Activated T-cell treated with anti-CD3 and anti-CD28 coated beads, Interleukin-2, amount 50 U/mL, for 1 hour (primary cell): Measurements from ENCODE around the gene MECR.

Experiments
- DNase-seq: peaks from one replicate; pipeline ENCODE4 v3.0.0-alpha.2; 2020

The MECR gene, protein sequence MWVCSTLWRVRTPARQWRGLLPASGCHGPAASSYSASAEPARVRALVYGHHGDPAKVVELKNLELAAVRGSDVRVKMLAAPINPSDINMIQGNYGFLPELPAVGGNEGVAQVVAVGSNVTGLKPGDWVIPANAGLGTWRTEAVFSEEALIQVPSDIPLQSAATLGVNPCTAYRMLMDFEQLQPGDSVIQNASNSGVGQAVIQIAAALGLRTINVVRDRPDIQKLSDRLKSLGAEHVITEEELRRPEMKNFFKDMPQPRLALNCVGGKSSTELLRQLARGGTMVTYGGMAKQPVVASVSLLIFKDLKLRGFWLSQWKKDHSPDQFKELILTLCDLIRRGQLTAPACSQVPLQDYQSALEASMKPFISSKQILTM

GRCh38 chr1:29230553-29231378 is at the start of gene MECR:
Gene MECR, minus strand, starts transcription at chr1:29230934. Its CDS starts 28 bp downstream, at chr1:29230906.
- DNase-seq: peak; percentile 97

GRCh38 chr1:29279951-29280391 is 49.2 kb upstream of the MECR start:
- no peak for DNase-seq

DNA sequence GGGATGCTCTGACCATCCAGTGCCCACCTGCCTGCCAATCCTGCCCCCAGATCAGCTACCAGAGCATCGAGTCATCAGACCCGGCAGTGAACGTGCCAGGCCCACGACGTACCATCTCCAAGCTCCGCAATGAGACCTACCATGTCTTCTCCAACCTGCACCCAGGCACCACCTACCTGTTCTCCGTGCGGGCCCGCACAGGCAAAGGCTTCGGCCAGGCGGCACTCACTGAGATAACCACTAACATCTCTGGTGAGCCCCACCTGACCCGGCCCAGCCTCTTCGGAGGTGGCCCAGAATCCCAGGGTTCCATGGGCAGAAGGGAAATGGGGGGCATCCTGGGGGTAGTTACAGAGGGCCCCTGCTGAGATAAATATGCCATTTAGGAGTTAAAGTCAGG is 48.7 kb upstream of the MECR start:
- no peak for DNase-seq

DNA sequence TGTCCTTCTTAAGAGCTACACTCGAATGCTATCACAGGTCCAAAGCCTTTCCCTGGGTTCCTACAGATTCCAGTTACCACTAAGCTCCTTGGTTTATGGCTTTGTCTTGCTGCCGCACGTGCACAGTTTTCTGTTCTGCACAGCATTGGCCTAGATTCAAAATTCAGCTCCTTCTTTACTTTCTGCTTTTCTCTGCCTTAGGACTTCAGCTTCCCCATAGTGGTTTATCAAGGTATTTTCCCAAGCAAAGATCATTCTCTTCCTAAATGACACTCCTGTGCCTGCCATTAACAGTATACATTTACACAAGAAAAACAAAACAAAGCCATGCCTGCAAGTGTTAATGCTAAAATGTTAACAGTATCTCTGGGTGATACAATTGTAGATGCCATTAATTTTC is 47.4 kb upstream of the MECR start:
- DNase-seq: no peak

GRCh38 chr1:29275435-29275834 is 44.7 kb upstream of the MECR start:
- DNase-seq: no peak

GRCh38 chr1:29272147-29272907 is 41.6 kb upstream of the MECR start:
- no peak for DNase-seq

GRCh38 chr1:29271724-29272123 is 41.0 kb upstream of the MECR start:
- no peak for DNase-seq

DNA sequence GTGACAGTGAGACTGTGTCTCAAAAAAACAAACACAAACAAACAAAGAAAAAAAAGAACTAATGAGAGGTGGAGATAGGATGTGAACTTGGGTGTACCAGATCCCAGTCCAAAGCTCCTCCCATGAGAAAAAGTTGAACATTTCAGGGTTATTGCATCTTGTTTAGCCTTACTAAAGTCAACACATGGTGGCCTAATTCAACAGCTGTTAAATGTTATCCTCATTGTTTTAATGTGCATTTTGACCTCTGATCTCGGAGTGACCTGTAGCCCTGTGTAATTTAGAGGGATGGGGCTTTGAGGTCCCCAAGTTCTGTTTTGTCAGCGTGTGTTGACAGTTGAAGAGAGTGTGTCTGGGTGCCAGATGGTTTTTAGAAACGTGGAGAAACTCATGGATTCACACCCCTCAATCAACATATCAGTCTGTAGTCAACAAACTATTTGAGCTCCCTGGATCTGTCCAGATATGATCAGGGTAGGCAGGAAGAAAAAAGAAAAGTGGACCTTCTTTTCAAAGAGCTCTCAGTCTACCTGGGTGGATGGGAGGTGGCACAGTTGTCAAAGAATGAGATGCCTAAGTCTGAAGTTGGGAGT is 40.3 kb upstream of the MECR start:
- DNase-seq: no peak

GRCh38 chr1:29269382-29269781 is 38.6 kb upstream of the MECR start:
- DNase-seq: no peak

DNA sequence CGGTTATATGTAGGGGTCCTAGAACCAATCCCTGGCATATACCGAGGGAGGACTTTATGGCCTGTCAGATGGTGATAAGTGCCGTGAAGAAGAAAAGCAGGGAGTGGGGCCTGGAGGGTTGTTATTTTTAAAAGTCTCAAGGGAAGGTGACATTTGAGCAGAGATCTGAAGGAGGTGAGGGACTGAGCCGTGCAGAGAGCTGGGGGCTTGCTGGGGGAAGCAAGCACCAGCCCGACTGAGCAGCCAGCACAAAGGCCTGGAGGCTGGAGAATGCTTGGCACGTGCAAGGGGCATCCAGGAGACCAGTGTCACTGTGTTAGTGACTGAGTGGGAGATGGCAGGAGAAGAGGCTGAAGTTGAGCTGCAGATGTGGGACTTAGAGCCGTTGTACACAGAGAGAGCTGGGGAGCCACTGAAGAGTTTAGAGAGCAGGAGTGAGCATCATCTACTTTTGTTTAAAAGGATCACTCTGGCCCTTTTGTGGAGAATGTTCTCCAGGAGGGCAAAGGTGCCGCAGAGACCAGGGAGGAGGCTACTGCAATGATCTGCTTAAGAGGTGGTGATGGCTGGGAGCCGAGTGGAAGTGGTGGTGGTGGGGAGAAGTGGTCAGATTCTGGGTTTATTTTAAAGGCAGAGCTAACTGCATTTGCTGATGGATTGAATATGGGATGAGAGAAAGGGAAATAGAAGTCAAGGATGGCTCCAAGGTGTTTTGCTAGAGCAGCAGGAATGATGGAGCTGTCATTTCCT is 36.8 kb upstream of the MECR start:
- DNase-seq: no peak

DNA sequence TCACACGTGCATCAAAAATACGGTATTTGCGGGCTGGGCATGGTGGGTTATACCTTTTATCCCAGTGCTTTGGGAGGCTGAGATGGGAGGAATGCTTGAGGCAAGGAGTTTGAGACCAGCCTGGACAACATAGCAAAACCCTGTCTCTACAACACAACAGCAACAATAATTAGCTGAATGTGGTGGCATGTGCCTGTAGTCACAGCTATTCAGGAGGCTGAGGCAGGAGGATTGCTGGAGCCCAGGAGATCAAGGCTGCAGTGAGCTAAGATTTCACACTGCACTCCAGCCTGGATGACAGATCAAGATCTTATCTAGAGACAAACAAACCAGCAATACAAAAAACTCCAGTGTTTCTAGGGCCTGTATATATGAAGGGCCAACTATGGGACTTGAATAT is 36.2 kb upstream of the MECR start:
- DNase-seq: no peak

DNA sequence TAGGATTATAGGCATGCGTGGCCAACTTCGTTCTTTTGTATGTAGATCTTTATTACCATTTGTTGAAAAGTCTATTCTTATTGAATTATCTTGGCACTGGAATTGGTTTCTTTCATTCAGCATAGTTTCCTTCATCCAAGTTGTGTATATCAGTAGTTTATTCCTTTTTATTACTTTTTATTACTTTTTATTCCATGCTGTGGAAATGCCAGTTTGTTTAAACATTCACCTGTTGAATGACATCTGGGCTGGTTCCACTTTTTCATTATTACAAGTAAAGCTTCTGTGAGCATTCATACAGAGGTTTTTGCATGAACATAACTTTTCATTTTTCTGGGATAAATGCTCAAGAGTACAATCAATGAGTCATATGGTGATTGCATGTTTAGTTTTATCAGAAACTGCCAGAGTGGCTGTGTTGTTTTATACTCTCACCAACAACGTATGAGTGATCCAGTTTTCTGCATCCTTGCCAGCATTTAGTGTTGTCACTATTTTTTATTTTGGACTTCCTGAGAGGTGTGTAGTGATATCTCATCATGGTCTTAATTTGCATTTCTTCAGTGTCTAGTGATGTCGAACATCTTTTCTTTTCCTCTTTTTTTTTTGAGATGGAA is 34.1 kb upstream of the MECR start:
- DNase-seq: no peak

- no peak for DNase-seq
Measured at GRCh38 chr1:29260531-29260930, 29.8 kb upstream of the MECR start.

DNA sequence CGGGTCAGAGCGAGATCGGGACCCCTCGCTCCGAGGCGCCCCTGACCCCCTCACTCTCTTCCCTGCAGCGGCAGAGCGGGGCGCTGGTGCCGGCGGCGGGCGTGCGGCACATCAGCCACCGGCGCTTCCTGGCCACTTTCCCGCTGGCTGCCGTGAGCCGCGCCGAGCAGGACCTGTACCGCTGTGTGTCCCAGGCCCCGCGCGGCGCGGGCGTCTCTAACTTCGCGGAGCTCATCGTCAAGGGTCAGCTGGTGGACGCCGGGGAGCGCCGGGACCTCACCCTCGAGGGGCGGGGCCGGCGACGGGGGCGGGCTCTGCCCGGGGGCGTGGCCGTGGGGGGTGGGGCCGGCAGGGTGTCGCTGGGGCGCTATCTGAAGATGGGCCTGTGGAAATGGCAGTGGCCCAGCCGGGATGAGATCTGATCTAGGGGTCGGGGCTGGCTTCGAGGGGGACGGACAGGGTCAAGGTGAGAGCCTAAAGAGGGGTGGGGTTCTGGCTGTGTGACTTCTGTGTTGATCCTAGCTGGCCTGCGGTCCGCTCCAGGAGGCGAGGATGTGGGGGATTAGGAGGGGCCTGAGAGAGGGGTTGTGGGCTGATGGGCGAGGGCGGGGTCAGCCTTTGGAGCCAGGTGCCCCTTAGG is 29.2 kb upstream of the MECR start:
- peak; percentile 49 for DNase-seq

- DNase-seq: no peak
Measured at GRCh38 chr1:29258976-29259801, 28.5 kb upstream of the MECR start.

DNA sequence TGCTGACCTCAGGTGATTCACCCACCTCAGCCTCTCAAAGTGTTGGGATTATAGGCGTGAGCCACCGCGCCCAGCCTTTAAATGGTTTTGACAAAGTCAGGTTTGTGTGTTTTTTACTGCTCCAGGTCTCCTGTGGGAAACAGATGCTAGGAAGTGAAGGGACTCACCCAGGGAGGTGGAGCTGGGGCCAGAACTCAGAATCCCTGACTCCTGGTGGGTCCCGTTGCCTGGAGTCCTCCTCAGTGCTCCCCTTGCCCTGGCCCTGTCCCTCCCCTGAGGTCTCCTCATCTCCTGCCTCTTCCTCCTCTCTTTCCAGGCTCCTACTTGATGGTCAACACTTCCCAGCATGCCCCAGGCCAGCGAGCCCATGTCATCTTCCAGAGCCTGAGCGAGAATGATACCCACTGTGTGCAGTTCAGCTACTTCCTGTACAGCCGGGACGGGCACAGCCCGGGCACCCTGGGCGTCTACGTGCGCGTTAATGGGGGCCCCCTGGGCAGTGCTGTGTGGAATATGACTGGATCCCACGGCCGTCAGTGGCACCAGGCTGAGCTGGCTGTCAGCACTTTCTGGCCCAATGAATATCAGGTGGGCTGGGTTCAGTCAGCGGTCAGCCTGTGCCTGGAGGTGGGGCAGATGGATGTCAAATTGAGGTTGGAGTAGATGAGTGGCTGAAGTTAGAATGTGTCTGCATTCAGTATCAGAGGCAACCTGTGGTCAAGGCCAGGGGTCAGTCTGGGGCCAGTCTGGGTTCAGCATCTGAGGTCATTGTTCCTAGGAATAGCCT is 27.6 kb upstream of the MECR start:
- DNase-seq: no peak

DNA sequence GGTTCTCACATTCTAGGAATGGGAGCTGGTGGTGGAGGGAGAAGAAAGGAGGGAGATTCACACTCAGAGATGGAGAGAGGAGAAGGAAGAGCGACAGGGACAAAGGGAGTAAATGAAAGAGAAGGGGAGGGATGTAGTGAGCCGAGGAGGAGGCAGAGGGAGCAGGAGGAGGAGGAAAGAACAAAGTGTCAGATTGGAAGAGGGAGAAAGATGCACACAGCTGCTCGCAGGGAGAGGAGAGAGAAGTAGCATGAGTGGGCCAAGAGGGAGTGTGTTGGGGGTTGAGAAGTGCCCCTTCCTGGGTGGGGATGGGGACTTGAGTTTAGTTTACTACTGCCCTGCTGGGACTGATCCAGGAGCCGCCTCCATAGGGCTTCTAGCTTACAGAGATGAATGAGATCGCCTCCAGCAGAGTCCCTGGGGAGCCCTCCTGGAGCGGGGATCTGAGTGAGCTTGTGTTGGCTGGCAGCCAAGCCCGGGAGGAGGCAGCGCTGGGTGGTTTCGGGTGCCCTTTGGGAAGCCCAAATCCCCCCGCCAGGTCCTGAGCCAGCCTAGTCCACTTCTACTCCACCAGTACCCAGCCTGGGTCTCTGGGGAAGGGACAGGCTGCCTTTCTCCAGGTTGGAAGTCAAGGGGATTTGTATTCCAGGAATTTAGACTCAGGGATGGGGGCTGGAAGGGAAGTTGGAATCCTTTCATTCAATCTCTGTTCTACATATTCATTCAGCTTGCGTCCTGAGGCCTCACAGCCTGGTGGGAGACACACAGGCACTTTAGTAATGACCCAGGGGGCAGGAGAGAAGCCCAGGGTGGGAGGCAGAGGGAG is 26.5 kb upstream of the MECR start:
- DNase-seq: no peak

DNA sequence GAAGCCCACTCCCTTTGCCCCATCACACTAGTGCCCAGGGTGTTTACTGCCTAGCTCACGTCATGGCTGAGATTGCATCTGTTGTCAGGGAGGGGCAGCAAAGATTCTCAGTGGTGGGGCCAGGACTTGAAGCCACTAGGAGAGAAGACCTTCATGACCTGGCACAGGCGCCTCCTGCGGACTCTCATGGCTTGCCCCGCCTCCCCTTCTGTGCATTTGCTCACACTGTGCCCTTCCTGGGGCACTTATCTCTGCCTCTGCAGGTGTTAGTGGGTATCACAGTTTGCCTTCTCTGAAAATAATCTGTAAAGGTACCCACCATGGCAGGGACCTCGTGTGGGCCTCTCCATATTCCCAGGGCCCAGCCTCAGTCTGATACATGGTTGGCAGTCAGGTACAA is 25.7 kb upstream of the MECR start:
- DNase-seq: no peak
